ENCODE data around the gene ACSF3.

ACSF3 gene

GRCh38 chr16:89093602-89094251 lies at the start of gene ACSF3:
Gene ACSF3 (plus strand): TSS chr16:89093852. CDS start chr16:89100682, 6,830 bp downstream.
- Histone ChIP-seq H3K79me2 (ENCODE audit: insufficient read depth, low read length) (peaks cover 12% of the 10 kb centered on the region), H4K20me1 (ENCODE audit: insufficient read depth, low read length) (no peaks in the 10 kb centered on the region), H2AFZ (ENCODE audit: low read length) (no peak within 1 kb of the TSS), H3F3A (ENCODE audit: insufficient read depth, low read length) (no peaks in the 10 kb centered on the region), H3K27ac (ENCODE audit: low read depth, low read length, poor library complexity, severe bottlenecking) (peak within 1 kb of the TSS; percentile 98), H3K9ac (ENCODE audit: low read length) (peak within 1 kb of the TSS; percentile 96), H3K9me3 (ENCODE audit: low read length) (no peaks in the 10 kb centered on the region), H3K4me1 (ENCODE audit: insufficient read depth, low read length, severe bottlenecking) (peaks cover 43% of the 10 kb centered on the region), H3K4me3 (ENCODE audit: low read depth, low read length, poor library complexity, severe bottlenecking) (peak within 1 kb of the TSS; percentile 90), H3K9me2 (ENCODE audit: low read depth, low read length) (no peaks in the 10 kb centered on the region), H3K27me3 (ENCODE audit: insufficient read depth, low read length) (peaks cover 7% of the 10 kb centered on the region; the same call in 1 of the 2 replicates), H3K36me3 (ENCODE audit: insufficient read depth, low read length) (peaks cover 12% of the 10 kb centered on the region), H3K4me2 (ENCODE audit: low read length) (peak within 1 kb of the TSS; percentile 83)
- TF ChIP-seq, protein P1, sequence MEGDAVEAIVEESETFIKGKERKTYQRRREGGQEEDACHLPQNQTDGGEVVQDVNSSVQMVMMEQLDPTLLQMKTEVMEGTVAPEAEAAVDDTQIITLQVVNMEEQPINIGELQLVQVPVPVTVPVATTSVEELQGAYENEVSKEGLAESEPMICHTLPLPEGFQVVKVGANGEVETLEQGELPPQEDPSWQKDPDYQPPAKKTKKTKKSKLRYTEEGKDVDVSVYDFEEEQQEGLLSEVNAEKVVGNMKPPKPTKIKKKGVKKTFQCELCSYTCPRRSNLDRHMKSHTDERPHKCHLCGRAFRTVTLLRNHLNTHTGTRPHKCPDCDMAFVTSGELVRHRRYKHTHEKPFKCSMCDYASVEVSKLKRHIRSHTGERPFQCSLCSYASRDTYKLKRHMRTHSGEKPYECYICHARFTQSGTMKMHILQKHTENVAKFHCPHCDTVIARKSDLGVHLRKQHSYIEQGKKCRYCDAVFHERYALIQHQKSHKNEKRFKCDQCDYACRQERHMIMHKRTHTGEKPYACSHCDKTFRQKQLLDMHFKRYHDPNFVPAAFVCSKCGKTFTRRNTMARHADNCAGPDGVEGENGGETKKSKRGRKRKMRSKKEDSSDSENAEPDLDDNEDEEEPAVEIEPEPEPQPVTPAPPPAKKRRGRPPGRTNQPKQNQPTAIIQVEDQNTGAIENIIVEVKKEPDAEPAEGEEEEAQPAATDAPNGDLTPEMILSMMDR (IDR thresholded peaks at IDR 0.05; ENCODE audit: low read length) = no peak
- no peak for TF ChIP-seq EZH2 (IDR thresholded peaks at IDR 0.05; ENCODE audit: borderline replicate concordance, low read length)

- H3F3A ChIP-seq (ENCODE audit: insufficient read depth, low read length) = no peaks in the 10 kb centered on the region
- H3K9me2 ChIP-seq (ENCODE audit: low read depth, low read length) = no peaks in the 10 kb centered on the region
- no peak overlapping the region for H3K27ac ChIP-seq (ENCODE audit: low read depth, low read length, poor library complexity, severe bottlenecking)
- no peaks in the 10 kb centered on the region for H3K36me3 ChIP-seq (ENCODE audit: insufficient read depth, low read length)
- peaks cover 24% of the 10 kb centered on the region for H3K27me3 ChIP-seq (ENCODE audit: insufficient read depth, low read length)
- peak overlapping the region; percentile 28; the same call in 1 of the 2 replicates for H3K9ac ChIP-seq (ENCODE audit: low read length)
- H3K4me3 ChIP-seq (ENCODE audit: low read depth, low read length, poor library complexity, severe bottlenecking) = peak overlapping the region; percentile 44
- H2AFZ ChIP-seq (ENCODE audit: low read length) = no peak overlapping the region
- no peaks in the 10 kb centered on the region for H3K79me2 ChIP-seq (ENCODE audit: insufficient read depth, low read length)
- TF ChIP-seq, protein P1 (IDR thresholded peaks at IDR 0.05; ENCODE audit: low read length) = no peak
- TF ChIP-seq EZH2 (IDR thresholded peaks at IDR 0.05; ENCODE audit: borderline replicate concordance, low read length) = no peak
- peaks cover 29% of the 10 kb centered on the region for H3K4me1 ChIP-seq (ENCODE audit: insufficient read depth, low read length, severe bottlenecking)
- H3K9me3 ChIP-seq (ENCODE audit: low read length) = no peaks in the 10 kb centered on the region
- H4K20me1 ChIP-seq (ENCODE audit: insufficient read depth, low read length) = no peaks in the 10 kb centered on the region
- H3K4me2 ChIP-seq (ENCODE audit: low read length) = peak overlapping the region; percentile 26; the same call in 1 of the 2 replicates
Measured at GRCh38 chr16:89044418-89045180, 49.1 kb upstream of the ACSF3 start.

DNA sequence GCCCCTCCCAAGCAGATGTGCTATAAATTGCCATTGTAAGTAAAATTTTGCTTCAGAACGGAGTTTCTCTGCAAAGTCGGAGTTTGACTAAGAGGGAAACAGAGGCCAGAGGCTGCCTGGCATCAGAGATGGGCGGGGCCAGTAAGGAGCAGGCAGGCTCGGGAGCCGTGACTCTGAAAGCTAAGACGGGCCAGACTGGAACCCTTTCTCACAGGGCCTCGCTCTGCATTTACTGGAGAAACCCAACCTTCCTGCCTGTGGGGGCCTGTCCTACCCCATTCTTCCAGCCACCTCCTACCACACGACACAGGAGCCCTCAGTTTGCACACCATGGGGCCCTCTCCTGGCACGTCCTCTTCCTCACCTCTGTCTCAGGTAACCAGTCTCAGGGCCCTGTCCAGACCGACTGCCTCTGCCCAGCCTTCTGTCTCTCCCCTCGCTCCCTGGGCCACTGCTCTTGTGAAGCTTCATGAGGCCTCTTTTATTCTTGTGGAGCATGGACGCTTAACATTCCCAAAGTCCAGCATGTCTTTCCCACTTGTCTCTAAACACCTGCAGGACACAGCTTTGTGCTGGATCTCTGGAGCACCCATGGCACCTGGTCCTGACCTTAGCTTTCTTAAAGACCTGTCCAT lies 48.4 kb upstream of the ACSF3 start:
- no peaks in the 10 kb centered on the region for H3K9me2 ChIP-seq (ENCODE audit: low read depth, low read length)
- peak overlapping the region; percentile 44 for H3K4me3 ChIP-seq (ENCODE audit: low read depth, low read length, poor library complexity, severe bottlenecking)
- no peak overlapping the region for H2AFZ ChIP-seq (ENCODE audit: low read length)
- H3K9ac ChIP-seq (ENCODE audit: low read length) = peak overlapping the region; percentile 28; the same call in 1 of the 2 replicates
- peaks cover 24% of the 10 kb centered on the region for H3K27me3 ChIP-seq (ENCODE audit: insufficient read depth, low read length)
- no peaks in the 10 kb centered on the region for H3K79me2 ChIP-seq (ENCODE audit: insufficient read depth, low read length)
- peaks cover 22% of the 10 kb centered on the region for H3K4me1 ChIP-seq (ENCODE audit: insufficient read depth, low read length, severe bottlenecking)
- no peaks in the 10 kb centered on the region for H3K36me3 ChIP-seq (ENCODE audit: insufficient read depth, low read length)
- no peak for TF ChIP-seq EZH2 (IDR thresholded peaks at IDR 0.05; ENCODE audit: borderline replicate concordance, low read length)
- TF ChIP-seq, protein P1 (IDR thresholded peaks at IDR 0.05; ENCODE audit: low read length) = no peak
- no peaks in the 10 kb centered on the region for H3F3A ChIP-seq (ENCODE audit: insufficient read depth, low read length)
- peak overlapping the region; percentile 26; the same call in 1 of the 2 replicates for H3K4me2 ChIP-seq (ENCODE audit: low read length)
- H4K20me1 ChIP-seq (ENCODE audit: insufficient read depth, low read length) = no peaks in the 10 kb centered on the region
- H3K9me3 ChIP-seq (ENCODE audit: low read length) = no peaks in the 10 kb centered on the region
- H3K27ac ChIP-seq (ENCODE audit: low read depth, low read length, poor library complexity, severe bottlenecking) = no peak overlapping the region

All from OCI-LY1 (cell line).